ENCODE measurements around the gene LTB. TPM values are rescaled to one million over a fixed set of nuclear protein-coding genes. Genes with fewer than 3 reads are reported as not detected.

The LTB gene
- polyA plus RNA-seq, 1 of the 3 experiments (the other 2 are of a cell fraction), result 0.10 TPM

DNA sequence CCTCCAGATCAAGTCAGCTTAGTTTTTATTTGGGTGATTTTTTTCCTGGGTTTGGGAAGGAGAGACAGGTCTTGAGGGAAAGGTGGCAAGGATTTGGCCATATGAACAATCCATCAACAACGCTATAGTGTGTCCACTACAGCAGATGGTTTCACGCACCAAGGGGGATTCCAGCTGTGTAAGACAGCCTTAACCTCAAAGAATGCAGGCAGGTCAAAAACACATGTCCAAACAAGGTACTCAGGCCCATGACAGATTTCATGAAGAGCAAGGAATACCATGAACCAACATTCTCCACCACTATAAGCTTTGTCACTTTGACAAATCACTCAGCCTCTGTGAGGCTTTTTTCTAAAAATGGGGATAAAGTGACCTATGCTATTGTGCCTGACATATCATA lies 34.8 kb upstream of the LTB start (continued):
- no peak for TF ChIP-seq NFIC (IDR thresholded peaks at IDR 0.05; ENCODE audit: borderline replicate concordance)
- TF ChIP-seq POLR2AphosphoS5 (IDR thresholded peaks at IDR 0.05; ENCODE audit: low read depth, low read length), result no peak

- Histone ChIP-seq H3K4me2 (no peak overlapping the region), H3K4me3 (ENCODE audit: low read depth in 2 of 2, low read length in 1 of 2) (no peak overlapping the region), H3F3A (replicated peaks; ENCODE audit: insufficient read depth) (peaks cover 11% of the 10 kb centered on the region), H3K36me3 (replicated peaks in 1 of 2; ENCODE audit: control insufficient read depth in 1 of 2, insufficient read depth in 2 of 2, low read length in 1 of 2) (no peaks in the 10 kb centered on the region), H3K27ac (ENCODE audit: low read depth in 2 of 2, low read length in 1 of 2) (no peak overlapping the region), H3K9ac (no peak overlapping the region), H4K20me1 (ENCODE audit: insufficient read depth) (no peaks in the 10 kb centered on the region), H2AFZ (ENCODE audit: low read depth) (no peak overlapping the region), H3K9me2 (no peaks in the 10 kb centered on the region), H3K4me1 (ENCODE audit: control insufficient read depth in 1 of 2, insufficient read depth in 2 of 2, low read depth in 1 of 2, low read length in 1 of 2) (no peaks in the 10 kb centered on the region), H3K79me2 (ENCODE audit: insufficient read depth) (peaks cover 2% of the 10 kb centered on the region), H3K27me3 (ENCODE audit: insufficient read depth) (no peaks in the 10 kb centered on the region), H3K9me3 (no peaks in the 10 kb centered on the region)
- TF ChIP-seq JUND (IDR thresholded peaks at IDR 0.05) (no peak), TEAD4 (IDR thresholded peaks at IDR 0.05; ENCODE audit: borderline replicate concordance, insufficient read depth) (no peak), TAF1 (IDR thresholded peaks at IDR 0.05; ENCODE audit: borderline replicate concordance, low read depth, low read length) (no peak), FOXM1 (IDR thresholded peaks at IDR 0.05; ENCODE audit: low read depth) (no peak), NFIC (IDR thresholded peaks at IDR 0.05; ENCODE audit: borderline replicate concordance) (no peak), YY1 (IDR thresholded peaks at IDR 0.05; ENCODE audit: low read depth) (no peak), POLR2AphosphoS5 (IDR thresholded peaks at IDR 0.05; ENCODE audit: low read depth, low read length) (no peak), CHD2 (IDR thresholded peaks at IDR 0.05; ENCODE audit: low read length, partially characterized antibody) (no peak), USF1 (IDR thresholded peaks at IDR 0.05; ENCODE audit: borderline replicate concordance, low read depth) (no peak), MXI1 (IDR thresholded peaks at IDR 0.05; ENCODE audit: low read depth, low read length) (no peak), TCF12 (IDR thresholded peaks at IDR 0.05) (no peak), EZH2phosphoT487 (IDR thresholded peaks at IDR 0.05; ENCODE audit: borderline replicate concordance, low read depth) (no peak), NRF1 (IDR thresholded peaks at IDR 0.05; ENCODE audit: low read depth, low read length) (no peak), SIN3A (IDR thresholded peaks at IDR 0.05; ENCODE audit: borderline replicate concordance, low read depth, low read length) (no peak), RAD21 (IDR thresholded peaks at IDR 0.05; ENCODE audit: low read length) (no peak), GABPA (IDR thresholded peaks at IDR 0.05; ENCODE audit: low read depth) (no peak), RXRA (IDR thresholded peaks at IDR 0.05; ENCODE audit: borderline replicate concordance, low read depth) (no peak), CTCF (IDR thresholded peaks at IDR 0.05) (no peak)
- DNase-seq, result no peak
- CTCF ChIA-PET, result interaction anchor here (1.1 to 7.0 kb wide), 2 partner anchors 12 to 18 kb away, joined by 3 to 35 read pairs; no protein-coding TSS in a partner anchor
- POLR2A ChIA-PET, result no interaction called here
- WGBS (ENCODE audit: low lambda C conversion rate), result 83% methylated on average over 7 of the region's 7 CpGs
Measured at GRCh38 chr6:31615748-31616147, 33.5 kb upstream of the LTB start.
